DMS153 treated with DMSO at 0.1 percent for 48 hours (cell line): ENCODE measurements around the gene ASB1.
A peak's percentile ranks its signal among the peaks of the same experiment; 100 is the strongest.
"Not testable (repeated sequence)": the region's sequence is repeated elsewhere in the genome, so short reads cannot be mapped to it uniquely, and the experiment has no call there.

Experiments
- DNase-seq: peaks from one replicate; lab custom pipeline; 2025; ENCODE audit not compliant: unreplicated experiment; lab: John Stamatoyannopoulos, UW

The ASB1 gene

DNA sequence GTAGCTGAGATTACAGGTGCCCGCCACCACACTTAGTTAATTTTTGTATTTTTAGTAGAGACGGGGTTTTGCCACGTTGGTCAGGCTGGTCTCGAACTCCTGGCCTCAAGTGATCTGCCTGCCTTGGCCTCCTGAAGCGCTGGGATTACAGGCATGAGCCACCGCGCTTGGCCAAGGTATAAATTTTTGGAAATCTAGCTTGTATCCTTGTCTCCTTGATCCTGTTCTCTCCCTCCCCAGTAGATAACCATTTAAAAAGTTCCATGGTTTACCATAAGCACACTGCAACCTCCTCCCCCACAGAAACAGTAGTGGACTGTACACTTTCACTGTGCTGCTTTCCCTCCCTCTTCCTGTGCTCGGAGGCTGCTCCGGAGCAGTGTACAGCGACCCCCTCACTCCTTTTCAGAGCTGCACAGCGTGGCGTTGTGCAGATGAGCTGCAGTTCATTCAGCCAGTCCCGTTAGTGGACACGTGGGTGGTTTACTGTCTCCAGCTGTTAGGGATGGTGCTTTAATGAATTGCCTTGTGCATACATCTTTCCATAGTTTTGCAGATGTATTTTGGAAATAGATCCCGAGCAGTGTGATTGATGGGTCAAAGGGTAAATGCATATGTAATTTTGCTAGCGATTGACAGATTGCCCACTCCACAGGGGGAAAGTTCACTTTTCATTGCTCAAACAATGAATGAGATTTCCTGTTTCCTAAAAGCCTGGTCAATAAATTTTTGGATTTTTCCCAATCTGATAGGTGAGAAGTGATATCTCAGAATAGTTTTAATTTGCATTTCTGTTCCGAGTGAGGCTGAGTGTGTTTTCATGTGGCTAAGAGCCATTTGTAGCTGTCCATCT, 14.8 kb downstream of the ASB1 start:
- DNase-seq: no peak

GRCh38 chr2:238442257-238442656, 15.5 kb downstream of the ASB1 start:
- not testable (repeated sequence) for DNase-seq

- DNase-seq: no peak
These were observed 17.5 kb downstream of the ASB1 start for GRCh38 chr2:238444242-238444641.

GRCh38 chr2:238445409-238446190, 18.9 kb downstream of the ASB1 start:
- no peak for DNase-seq

DNA sequence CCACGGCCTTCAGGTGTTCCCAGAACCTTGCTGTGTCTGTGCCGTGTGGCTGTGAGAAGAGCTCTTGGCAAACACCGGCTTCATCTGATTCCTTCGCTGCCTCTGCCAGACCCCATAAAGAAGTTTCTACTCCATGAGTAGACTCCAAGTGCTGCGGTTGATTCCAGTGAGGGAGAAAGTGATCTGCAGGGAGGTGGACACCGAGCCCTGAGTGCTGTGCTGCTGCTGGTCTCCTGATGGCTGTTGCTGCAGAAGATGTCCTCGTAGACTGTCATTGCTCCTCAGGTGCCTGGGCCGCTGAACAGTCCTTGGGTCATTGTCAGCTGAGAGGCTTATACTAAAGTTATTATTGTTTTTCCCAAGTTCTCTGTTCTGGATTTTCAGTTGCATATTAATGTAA, 19.6 kb downstream of the ASB1 start:
- DNase-seq: no peak

DNA sequence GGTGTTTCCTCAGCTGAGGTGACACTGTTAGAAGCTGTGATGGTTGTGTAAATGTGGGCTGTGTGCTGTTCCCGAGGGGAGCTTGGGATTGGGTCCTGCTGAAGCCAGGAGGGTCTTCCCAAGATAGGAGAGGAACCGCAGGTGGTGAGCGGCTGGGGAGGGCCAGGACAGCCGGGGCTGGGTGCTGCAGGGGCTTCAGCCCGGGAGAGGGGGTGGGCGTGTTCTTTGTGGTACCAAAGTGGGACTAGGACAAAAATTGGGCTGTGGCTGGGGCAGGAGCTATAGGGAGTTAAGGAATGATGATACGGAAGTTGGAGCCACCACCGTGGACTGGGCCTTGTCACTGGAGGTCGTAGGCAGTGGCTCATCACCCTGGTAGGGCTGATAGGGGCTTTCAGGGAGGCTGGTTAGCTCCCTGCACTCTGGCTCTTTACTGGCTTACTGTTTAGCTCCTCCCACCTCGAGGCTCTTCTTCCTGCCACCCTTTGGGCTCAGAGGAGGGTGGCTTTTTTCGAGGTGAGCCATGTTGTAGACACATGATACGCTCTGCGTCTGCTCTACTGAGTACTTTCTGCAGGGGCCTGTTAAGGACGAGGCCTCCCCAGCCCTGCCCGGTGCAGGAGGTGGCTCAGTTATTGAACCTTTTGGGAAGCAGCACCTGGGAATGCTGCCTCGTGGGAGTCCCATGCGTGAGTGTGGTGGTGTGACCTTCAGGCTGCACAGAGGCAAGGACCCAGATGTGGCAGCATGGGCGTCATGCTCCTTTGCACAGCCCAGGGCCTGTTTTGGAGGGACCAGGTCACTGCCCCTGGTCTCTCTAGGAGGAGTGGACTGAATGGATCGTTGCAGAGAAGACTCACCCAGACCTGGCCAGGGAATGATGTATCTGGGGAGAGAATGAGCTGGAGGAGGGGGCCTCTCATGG, 21.6 kb downstream of the ASB1 start:
- no peak for DNase-seq

- DNase-seq: no peak
These were observed 22.5 kb downstream of the ASB1 start for GRCh38 chr2:238449241-238449640.

GRCh38 chr2:238449909-238450417, 23.2 kb downstream of the ASB1 start:
- DNase-seq: no peak

- no peak for DNase-seq
These were observed 23.7 kb downstream of the ASB1 start for GRCh38 chr2:238450440-238450861.

- DNase-seq: no peak
These were observed 27.1 kb downstream of the ASB1 start for GRCh38 chr2:238453842-238454241.

GRCh38 chr2:238456449-238456848, 29.7 kb downstream of the ASB1 start:
- DNase-seq: no peak

GRCh38 chr2:238456970-238457926, 30.5 kb downstream of the ASB1 start:
- DNase-seq: no peak

DNA sequence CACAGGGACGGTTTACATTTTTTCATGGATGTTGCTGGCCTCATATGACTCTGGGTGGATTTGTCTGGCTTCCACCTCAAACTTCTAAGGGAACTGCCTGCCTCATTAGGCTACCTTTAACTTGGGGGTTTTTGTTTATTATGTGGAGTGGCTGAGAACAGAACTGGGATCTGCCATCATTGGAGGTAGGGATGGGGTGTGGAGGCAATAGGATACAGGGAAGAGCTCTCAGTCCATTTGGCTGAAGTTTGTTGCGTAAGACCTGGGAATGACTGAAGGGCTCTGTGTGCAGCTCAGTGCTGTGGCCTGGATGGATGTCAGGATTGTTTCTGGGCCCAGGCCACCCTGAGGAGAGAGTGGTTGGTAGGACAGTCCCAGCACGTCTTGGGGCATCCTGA, 31.2 kb downstream of the ASB1 start:
- DNase-seq: no peak

GRCh38 chr2:238458651-238459050, 31.9 kb downstream of the ASB1 start:
- DNase-seq: no peak

- DNase-seq: no peak
These were observed 32.4 kb downstream of the ASB1 start for GRCh38 chr2:238459081-238459629.

DNA sequence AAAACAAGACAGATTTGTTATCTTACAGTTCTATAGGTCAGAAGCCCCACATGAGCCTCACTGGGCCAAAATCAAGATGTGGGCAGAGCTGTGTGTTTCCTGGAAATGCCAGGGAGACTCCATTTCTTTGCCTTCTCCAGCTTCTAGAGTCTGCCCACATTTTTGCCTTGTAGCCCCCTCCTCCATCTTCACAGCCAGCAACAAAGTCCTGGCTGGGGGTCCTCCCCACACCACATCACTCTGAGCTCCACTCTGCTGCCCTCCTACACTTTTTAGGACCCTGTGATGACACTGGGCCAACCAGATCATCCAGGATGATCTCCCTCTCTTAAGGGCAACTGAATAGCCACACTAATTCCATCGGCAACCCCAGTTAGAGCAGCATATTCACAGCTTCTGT, 34.3 kb downstream of the ASB1 start:
- DNase-seq: no peak

DNA sequence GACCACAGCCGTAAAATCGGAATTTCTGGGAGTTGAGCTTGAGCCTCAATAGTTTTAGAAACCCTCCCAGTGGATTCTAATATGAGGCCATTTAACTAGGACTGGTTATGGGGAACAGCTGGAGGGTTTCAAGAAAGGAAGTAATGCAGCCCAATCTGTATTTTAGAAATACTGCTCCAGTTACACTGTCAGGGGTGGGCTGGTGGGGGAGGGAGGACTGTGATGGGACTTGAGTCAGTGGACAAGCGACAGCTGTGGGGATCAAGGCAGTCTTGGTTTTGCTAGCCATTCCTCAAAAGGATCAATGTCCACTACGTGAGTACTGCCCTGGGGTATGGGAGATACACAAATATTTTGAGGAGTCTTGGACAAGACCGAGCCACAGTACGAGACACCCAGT, 34.8 kb downstream of the ASB1 start:
- DNase-seq: no peak

DNA sequence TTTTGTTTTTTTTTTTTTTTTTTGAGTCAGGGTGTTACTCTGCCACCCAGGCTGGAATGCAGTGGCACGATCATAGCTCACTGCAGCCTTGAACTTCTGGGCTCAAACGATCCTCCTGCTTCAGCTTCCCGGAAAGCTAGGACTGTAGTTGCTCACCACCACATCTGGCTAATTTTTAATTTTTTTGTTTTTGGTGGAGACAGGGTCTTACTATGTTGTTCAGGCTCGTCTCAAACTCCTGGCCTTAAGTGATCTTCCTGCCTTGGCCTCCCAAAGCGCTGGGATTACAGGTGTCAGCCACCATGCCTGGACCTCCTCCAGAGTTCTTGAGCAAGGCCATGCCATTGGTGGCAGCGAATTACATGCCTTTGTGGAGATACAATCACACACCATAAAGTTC, 35.2 kb downstream of the ASB1 start:
- DNase-seq: no peak

GRCh38 chr2:238462782-238463396, 36.2 kb downstream of the ASB1 start:
- DNase-seq: peak; percentile 16
